ENCODE data around the gene ABRAXAS1.

Gene ABRAXAS1

DNA sequence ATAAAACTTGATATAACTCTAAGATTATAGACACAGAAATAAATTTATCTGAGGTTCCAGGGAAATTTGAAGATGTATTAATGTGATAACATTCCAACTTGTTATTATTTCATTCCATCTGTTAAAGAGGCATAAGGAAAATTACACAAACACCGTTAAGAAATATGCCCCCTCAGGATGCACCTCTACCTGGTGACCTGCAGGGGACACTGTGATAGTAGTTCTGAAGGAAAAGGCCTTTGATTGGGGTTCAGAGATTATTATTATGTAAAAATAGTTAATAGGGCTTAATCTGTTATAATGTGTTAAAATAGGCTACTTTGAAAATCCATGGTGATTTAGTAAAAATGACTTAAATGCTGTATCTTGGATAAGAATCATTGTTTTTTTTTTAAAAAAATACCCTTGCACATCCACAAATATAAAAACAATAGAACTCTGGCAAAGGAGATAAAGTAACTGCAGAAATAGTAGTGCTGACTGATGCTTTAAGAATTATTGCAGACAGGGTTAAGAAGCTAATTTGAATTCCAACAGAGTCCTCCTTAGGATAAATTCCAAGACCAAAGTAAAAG, 6.1 kb upstream of the ABRAXAS1 start:
- H3K9me3 ChIP-seq (ENCODE audit: control insufficient read depth, low read length) = no peaks in the 10 kb centered on the region
- H2BK15ac ChIP-seq (ENCODE audit: low read depth, poor library complexity, severe bottlenecking) = no peak overlapping the region
- no peaks in the 10 kb centered on the region for H3K4me1 ChIP-seq (ENCODE audit: control insufficient read depth, insufficient read depth, low read depth, low read length)
- no peak overlapping the region for H3K4me2 ChIP-seq (ENCODE audit: low read length, poor library complexity, severe bottlenecking)
- H3K4me3 ChIP-seq (ENCODE audit: insufficient read depth in 1 of 2, low read depth in 1 of 2, low read length in 2 of 2) = no peak overlapping the region
- peak; percentile 53 for DNase-seq
- H2BK120ac ChIP-seq (ENCODE audit: low read depth, low read length) = no peak overlapping the region
- H2AK5ac ChIP-seq (ENCODE audit: low read length, severe bottlenecking) = no peak overlapping the region
- H3K27ac ChIP-seq (ENCODE audit: low read length, poor library complexity, severe bottlenecking) = no peak overlapping the region
- no peak overlapping the region for H2AFZ ChIP-seq (ENCODE audit: low read depth, low read length)
- H3K79me1 ChIP-seq (replicated peaks; ENCODE audit: low read length, poor library complexity, severe bottlenecking) = no peaks in the 10 kb centered on the region
- H3K4ac ChIP-seq (ENCODE audit: low read depth in 1 of 2, low read length in 2 of 2) = no peak overlapping the region
- H2BK12ac ChIP-seq (ENCODE audit: low read length in 2 of 2) = no peak overlapping the region
- WGBS = no CpG with 5 or more reads among the region's 1 CpG
- H4K91ac ChIP-seq (ENCODE audit: low read length) = no peak overlapping the region
- H3K36me3 ChIP-seq (ENCODE audit: control insufficient read depth in 1 of 2, insufficient read depth in 2 of 2, low read depth in 1 of 2, low read length in 2 of 2) = no peaks in the 10 kb centered on the region
- H3K9ac ChIP-seq (ENCODE audit: low read length) = no peak overlapping the region
- H3K14ac ChIP-seq (ENCODE audit: low read length in 2 of 2) = no peak overlapping the region
- H2BK5ac ChIP-seq (ENCODE audit: low read depth, low read length, poor library complexity, severe bottlenecking) = no peak overlapping the region
- no peak overlapping the region for H3K23ac ChIP-seq (ENCODE audit: low read length in 2 of 2)
- no peak overlapping the region for H3K18ac ChIP-seq (ENCODE audit: low read depth in 1 of 2, low read length in 2 of 2)
- H3K27me3 ChIP-seq (ENCODE audit: control insufficient read depth in 1 of 2, insufficient read depth in 1 of 2, low read length in 2 of 2) = no peaks in the 10 kb centered on the region
- no peak overlapping the region for H4K8ac ChIP-seq (ENCODE audit: low read length)

DNA sequence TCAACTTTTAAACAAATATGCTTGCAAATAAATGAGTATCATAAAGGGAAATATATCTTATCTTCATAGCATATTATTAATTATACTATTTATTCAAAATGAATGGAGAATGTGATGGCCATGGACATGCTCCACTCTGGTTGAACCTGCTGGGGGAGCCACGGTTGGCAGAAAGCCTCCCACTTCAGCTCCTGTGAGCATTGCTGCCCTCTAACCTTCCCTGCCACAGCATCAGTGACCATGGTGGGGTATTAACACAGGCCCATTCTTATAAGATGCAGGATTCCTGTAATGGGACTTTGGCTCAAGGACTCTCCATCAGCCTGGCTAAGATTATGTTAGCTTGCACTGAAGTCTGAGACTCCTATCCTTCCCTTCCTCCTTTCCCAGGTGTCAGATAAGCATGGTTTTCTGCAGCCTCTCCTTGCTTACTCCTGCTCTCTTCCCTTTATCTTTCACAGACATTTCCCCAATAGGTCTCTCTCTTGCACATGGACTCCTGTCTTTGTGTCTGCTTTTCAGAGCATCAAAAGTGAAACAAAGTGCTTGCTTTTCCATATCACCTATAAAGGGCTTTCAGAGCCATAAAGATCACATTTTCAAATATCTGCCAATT, 4.9 kb upstream of the ABRAXAS1 start:
- H3K36me3 ChIP-seq (ENCODE audit: control insufficient read depth in 1 of 2, insufficient read depth in 2 of 2, low read depth in 1 of 2, low read length in 2 of 2) = no peaks in the 10 kb centered on the region
- H4K91ac ChIP-seq (ENCODE audit: low read length) = no peak overlapping the region
- H3K9me3 ChIP-seq (ENCODE audit: control insufficient read depth, low read length) = no peaks in the 10 kb centered on the region
- H3K9ac ChIP-seq (ENCODE audit: low read length) = no peak overlapping the region
- no peak overlapping the region for H3K4me2 ChIP-seq (ENCODE audit: low read length, poor library complexity, severe bottlenecking)
- no peak overlapping the region for H3K4ac ChIP-seq (ENCODE audit: low read depth in 1 of 2, low read length in 2 of 2)
- no peak for DNase-seq
- H3K27me3 ChIP-seq (ENCODE audit: control insufficient read depth in 1 of 2, insufficient read depth in 1 of 2, low read length in 2 of 2) = no peaks in the 10 kb centered on the region
- H3K18ac ChIP-seq (ENCODE audit: low read depth in 1 of 2, low read length in 2 of 2) = peak overlapping the region in 1 of 2 experiments; percentile 8
- no peak overlapping the region for H2BK12ac ChIP-seq (ENCODE audit: low read length in 2 of 2)
- H3K4me1 ChIP-seq (ENCODE audit: control insufficient read depth, insufficient read depth, low read depth, low read length) = no peaks in the 10 kb centered on the region
- H2BK5ac ChIP-seq (ENCODE audit: low read depth, low read length, poor library complexity, severe bottlenecking) = no peak overlapping the region
- H2AFZ ChIP-seq (ENCODE audit: low read depth, low read length) = no peak overlapping the region
- no peak overlapping the region for H2BK120ac ChIP-seq (ENCODE audit: low read depth, low read length)
- H3K27ac ChIP-seq (ENCODE audit: low read length, poor library complexity, severe bottlenecking) = no peak overlapping the region
- no peak overlapping the region for H4K8ac ChIP-seq (ENCODE audit: low read length)
- no peak overlapping the region for H2AK5ac ChIP-seq (ENCODE audit: low read length, severe bottlenecking)
- WGBS = 69% methylated on average over 1 of the region's 1 CpG
- H3K79me1 ChIP-seq (replicated peaks; ENCODE audit: low read length, poor library complexity, severe bottlenecking) = no peaks in the 10 kb centered on the region
- no peak overlapping the region for H3K14ac ChIP-seq (ENCODE audit: low read length in 2 of 2)
- H2BK15ac ChIP-seq (ENCODE audit: low read depth, poor library complexity, severe bottlenecking) = no peak overlapping the region
- no peak overlapping the region for H3K4me3 ChIP-seq (ENCODE audit: insufficient read depth in 1 of 2, low read depth in 1 of 2, low read length in 2 of 2)
- no peak overlapping the region for H3K23ac ChIP-seq (ENCODE audit: low read length in 2 of 2)

DNA sequence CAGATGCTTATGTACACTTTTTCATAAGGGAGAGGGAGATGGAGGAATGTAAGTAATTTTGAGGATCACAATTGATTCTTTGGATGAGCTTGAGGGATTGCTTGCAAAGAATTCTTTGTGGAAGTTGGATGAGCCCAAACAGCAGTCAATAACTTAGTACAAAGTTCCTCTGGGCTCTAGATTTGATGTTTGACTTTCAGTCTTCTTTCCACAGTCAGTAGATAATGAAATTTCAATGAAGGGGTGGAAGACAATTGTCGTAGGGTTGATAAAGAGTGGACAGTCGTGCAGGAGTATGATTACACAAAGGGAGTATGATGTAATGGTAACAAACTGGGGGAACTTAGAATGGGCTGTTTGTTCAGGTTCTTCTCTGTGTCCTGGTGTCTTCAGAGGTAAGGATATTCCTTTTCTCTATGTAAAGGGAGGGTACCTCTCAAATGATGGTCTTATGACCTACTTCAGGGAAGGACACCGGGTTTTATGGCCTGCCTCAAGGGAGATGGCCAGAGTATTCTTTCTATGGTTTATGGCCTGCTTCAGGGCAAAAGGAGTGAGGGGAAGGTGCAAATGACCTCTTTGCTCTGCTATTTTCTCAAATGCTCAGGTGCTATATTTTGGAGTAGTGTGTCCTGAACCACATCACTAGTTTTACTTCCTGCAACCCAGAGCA, 1.7 kb upstream of the ABRAXAS1 start:
- H3K9ac ChIP-seq (ENCODE audit: low read length) = no peak overlapping the region
- H3K4me3 ChIP-seq (ENCODE audit: insufficient read depth in 1 of 2, low read depth in 1 of 2, low read length in 2 of 2) = no peak overlapping the region
- no peak overlapping the region for H3K23ac ChIP-seq (ENCODE audit: low read length in 2 of 2)
- no peak overlapping the region for H4K91ac ChIP-seq (ENCODE audit: low read length)
- no peaks in the 10 kb centered on the region for H3K4me1 ChIP-seq (ENCODE audit: control insufficient read depth, insufficient read depth, low read depth, low read length)
- no peak overlapping the region for H2BK15ac ChIP-seq (ENCODE audit: low read depth, poor library complexity, severe bottlenecking)
- no peaks in the 10 kb centered on the region for H3K27me3 ChIP-seq (ENCODE audit: control insufficient read depth in 1 of 2, insufficient read depth in 1 of 2, low read length in 2 of 2)
- no peak overlapping the region for H3K27ac ChIP-seq (ENCODE audit: low read length, poor library complexity, severe bottlenecking)
- WGBS = 89% methylated on average over 3 of the region's 3 CpGs
- peaks cover 11% of the 10 kb centered on the region for H3K79me1 ChIP-seq (replicated peaks; ENCODE audit: low read length, poor library complexity, severe bottlenecking)
- H3K9me3 ChIP-seq (ENCODE audit: control insufficient read depth, low read length) = no peaks in the 10 kb centered on the region
- H3K14ac ChIP-seq (ENCODE audit: low read length in 2 of 2) = no peak overlapping the region
- peaks cover 4 to 12% of the 10 kb centered on the region in 2 experiments for H3K36me3 ChIP-seq (ENCODE audit: control insufficient read depth in 1 of 2, insufficient read depth in 2 of 2, low read depth in 1 of 2, low read length in 2 of 2)
- no peak overlapping the region for H2BK5ac ChIP-seq (ENCODE audit: low read depth, low read length, poor library complexity, severe bottlenecking)
- no peak overlapping the region for H2BK120ac ChIP-seq (ENCODE audit: low read depth, low read length)
- no peak for DNase-seq
- no peak overlapping the region for H2AFZ ChIP-seq (ENCODE audit: low read depth, low read length)
- H4K8ac ChIP-seq (ENCODE audit: low read length) = no peak overlapping the region
- H2AK5ac ChIP-seq (ENCODE audit: low read length, severe bottlenecking) = no peak overlapping the region
- no peak overlapping the region for H3K4ac ChIP-seq (ENCODE audit: low read depth in 1 of 2, low read length in 2 of 2)
- H3K18ac ChIP-seq (ENCODE audit: low read depth in 1 of 2, low read length in 2 of 2) = no peak overlapping the region
- no peak overlapping the region for H3K4me2 ChIP-seq (ENCODE audit: low read length, poor library complexity, severe bottlenecking)
- H2BK12ac ChIP-seq (ENCODE audit: low read length in 2 of 2) = peak overlapping the region in 1 of 2 experiments; percentile 33

DNA sequence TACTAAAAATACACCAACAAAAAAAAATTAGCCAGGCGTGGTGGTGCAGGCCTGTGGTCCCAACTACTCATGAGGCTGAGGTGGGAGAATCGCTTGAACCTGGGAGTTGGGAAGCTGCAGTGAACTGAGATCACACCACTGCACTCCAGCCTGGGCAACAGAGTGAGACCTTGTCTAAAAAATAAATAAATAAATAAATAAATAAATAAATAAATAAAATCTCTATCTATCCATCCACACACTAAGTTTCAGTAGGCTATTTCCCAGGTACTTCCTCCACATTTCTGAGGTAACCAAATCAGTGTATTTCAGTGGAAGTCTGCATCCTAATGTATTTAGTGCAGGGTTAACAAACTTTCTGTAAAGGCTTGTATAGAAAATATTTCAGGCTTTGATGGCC, 10.9 kb downstream of the ABRAXAS1 start:
- peaks cover 9% of the 10 kb centered on the region for H3K79me1 ChIP-seq (replicated peaks; ENCODE audit: low read length, poor library complexity, severe bottlenecking)
- no peak overlapping the region for H2AK5ac ChIP-seq (ENCODE audit: low read length, severe bottlenecking)
- no peak overlapping the region for H3K18ac ChIP-seq (ENCODE audit: low read depth in 1 of 2, low read length in 2 of 2)
- no peaks in the 10 kb centered on the region for H3K4me1 ChIP-seq (ENCODE audit: control insufficient read depth, insufficient read depth, low read depth, low read length)
- H3K27me3 ChIP-seq (ENCODE audit: control insufficient read depth in 1 of 2, insufficient read depth in 1 of 2, low read length in 2 of 2) = no peaks in the 10 kb centered on the region
- no peak overlapping the region for H4K91ac ChIP-seq (ENCODE audit: low read length)
- H3K4me2 ChIP-seq (ENCODE audit: low read length, poor library complexity, severe bottlenecking) = no peak overlapping the region
- H3K4me3 ChIP-seq (ENCODE audit: insufficient read depth in 1 of 2, low read depth in 1 of 2, low read length in 2 of 2) = no peak overlapping the region
- H2BK12ac ChIP-seq (ENCODE audit: low read length in 2 of 2) = no peak overlapping the region
- H2BK15ac ChIP-seq (ENCODE audit: low read depth, poor library complexity, severe bottlenecking) = no peak overlapping the region
- DNase-seq = no peak
- no peak overlapping the region for H3K27ac ChIP-seq (ENCODE audit: low read length, poor library complexity, severe bottlenecking)
- H3K9ac ChIP-seq (ENCODE audit: low read length) = no peak overlapping the region
- no peaks in the 10 kb centered on the region for H3K9me3 ChIP-seq (ENCODE audit: control insufficient read depth, low read length)
- peaks cover 15 to 55% of the 10 kb centered on the region in 2 experiments for H3K36me3 ChIP-seq (ENCODE audit: control insufficient read depth in 1 of 2, insufficient read depth in 2 of 2, low read depth in 1 of 2, low read length in 2 of 2)
- no peak overlapping the region for H4K8ac ChIP-seq (ENCODE audit: low read length)
- H2AFZ ChIP-seq (ENCODE audit: low read depth, low read length) = no peak overlapping the region
- no peak overlapping the region for H3K14ac ChIP-seq (ENCODE audit: low read length in 2 of 2)
- H2BK5ac ChIP-seq (ENCODE audit: low read depth, low read length, poor library complexity, severe bottlenecking) = no peak overlapping the region
- no peak overlapping the region for H3K4ac ChIP-seq (ENCODE audit: low read depth in 1 of 2, low read length in 2 of 2)
- 100% methylated on average over 1 of the region's 2 CpGs for WGBS
- H2BK120ac ChIP-seq (ENCODE audit: low read depth, low read length) = no peak overlapping the region
- no peak overlapping the region for H3K23ac ChIP-seq (ENCODE audit: low read length in 2 of 2)

All from mesenchymal stem cell (in vitro differentiated cells and primary cell).